Ramos (cell line): ENCODE measurements around the gene COQ7.

Source experiments
- in situ Hi-C: fragments of 300-500 bp; cut with MboI; formaldehyde crosslinking; loops from one replicate; pipeline ENCODE4 v1.14.3; 2022; ENCODE audit warnings: low sequenced_read_pairs; ENCODE audit not compliant: unreplicated experiment

The COQ7 gene

DNA sequence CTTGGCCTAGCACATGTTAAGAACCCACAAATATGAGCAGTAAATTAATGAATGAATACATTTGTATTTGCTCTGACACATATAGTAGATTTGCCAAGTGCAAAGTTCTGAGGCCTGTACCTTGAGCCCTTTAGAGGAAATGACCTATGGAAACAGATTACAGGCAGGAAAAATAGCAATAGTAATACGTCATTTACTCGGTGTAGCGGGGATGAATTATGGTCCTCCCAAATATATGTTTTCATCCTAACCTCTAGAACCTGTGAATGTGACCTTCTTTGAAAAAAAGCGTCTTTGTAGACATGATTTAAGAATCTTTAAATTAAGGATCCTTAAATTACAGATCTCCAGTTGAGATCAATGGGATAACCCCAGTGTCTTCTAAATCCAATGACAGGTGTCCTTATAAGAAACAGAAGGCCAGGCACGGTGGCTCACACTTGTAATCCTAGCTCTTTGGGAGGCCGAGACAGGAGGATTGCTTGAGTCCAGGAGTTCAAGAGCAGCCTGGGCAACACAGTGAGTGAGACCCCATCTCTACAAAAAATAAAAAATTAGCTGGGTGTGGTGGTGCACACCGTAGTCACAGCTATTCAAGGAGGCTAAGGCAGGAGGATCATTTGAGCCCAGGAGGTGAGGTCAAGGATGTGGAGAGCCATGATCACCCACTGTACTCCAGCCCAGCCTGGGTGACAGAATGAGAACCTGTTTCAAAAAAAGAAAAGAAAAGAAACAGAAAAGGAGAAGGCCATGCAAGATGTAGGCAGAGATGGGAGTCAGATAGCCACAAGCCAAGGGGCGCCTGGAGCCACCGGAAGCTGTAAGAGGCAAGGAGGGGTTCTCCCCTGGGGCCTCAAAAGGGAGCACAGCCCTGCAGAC lies 41.2 kb downstream of the COQ7 start:
- in situ Hi-C loops: no loop called here

DNA sequence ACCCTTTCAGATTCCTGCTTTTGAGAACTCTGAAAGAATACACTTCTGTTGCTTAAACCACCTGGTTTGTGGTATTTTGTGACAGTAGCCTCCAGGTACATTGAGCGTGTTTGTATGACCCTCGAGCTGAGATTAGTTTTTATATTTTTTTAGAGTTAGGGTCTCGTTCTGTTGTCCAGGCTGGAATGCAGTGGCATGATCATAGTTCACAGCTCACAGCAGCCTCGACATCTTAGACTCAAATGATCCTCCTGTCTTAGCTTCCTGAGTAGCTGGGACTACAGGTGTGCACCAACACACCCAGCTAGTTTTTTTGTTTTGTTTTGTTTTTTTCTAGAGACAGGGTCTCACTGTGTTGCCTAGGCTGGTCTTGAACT lies 41.9 kb downstream of the COQ7 start:
- in situ Hi-C loops: no loop called here

DNA sequence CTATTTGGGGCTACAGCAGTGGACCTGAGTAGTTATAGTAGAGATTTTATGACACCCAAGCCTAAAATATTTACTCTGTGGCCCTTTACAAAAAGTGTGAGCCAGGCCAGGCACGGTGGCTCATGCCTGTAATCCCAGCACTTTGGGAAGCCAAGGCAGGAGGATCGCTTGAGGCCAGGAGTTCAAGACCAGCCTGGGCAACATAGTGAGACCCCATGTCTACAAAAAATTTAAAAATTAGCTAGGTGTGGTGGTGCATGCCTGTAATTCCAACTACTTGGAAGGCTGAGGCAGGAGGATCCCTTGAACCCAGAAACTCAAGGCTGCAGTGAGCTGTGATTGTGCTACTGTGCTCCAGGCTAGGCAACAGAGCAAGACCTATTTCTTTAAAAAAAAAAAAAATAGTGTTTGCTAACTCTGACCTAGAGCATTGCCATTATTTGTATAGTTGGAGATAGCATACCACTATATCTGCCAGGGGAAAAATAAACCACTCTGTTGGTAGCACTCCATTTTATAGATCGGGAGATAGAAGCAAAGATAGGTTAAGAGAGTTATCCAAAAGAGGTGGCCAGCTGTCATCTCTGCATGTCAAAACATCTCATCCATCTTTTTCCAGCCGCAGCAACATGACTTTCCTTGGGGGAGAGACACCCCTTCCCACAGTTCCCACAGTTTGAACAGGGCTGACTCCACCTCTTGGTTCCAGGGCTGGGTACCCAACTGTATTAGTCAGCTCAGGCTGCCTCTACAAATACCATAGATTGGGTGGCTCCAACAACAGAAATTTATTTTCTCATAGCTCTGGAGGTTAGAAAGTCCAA lies 43.3 kb downstream of the COQ7 start:
- in situ Hi-C loops: no loop called here

DNA sequence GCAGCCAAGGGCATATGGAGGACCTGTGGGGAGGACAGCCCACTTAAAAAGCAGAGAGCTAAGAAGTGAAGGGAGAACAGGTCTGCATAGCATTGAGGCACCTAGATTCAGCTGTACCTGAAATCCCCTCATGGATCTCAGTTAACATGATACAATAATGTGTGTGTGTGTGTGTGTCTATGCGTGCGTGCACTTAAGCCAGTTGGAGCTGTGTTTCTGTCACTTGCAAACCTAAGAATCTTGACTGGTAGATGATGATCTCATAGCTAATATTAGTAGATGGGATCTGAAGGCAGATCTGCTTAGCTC lies 44.6 kb downstream of the COQ7 start:
- in situ Hi-C loops: no loop called here

DNA sequence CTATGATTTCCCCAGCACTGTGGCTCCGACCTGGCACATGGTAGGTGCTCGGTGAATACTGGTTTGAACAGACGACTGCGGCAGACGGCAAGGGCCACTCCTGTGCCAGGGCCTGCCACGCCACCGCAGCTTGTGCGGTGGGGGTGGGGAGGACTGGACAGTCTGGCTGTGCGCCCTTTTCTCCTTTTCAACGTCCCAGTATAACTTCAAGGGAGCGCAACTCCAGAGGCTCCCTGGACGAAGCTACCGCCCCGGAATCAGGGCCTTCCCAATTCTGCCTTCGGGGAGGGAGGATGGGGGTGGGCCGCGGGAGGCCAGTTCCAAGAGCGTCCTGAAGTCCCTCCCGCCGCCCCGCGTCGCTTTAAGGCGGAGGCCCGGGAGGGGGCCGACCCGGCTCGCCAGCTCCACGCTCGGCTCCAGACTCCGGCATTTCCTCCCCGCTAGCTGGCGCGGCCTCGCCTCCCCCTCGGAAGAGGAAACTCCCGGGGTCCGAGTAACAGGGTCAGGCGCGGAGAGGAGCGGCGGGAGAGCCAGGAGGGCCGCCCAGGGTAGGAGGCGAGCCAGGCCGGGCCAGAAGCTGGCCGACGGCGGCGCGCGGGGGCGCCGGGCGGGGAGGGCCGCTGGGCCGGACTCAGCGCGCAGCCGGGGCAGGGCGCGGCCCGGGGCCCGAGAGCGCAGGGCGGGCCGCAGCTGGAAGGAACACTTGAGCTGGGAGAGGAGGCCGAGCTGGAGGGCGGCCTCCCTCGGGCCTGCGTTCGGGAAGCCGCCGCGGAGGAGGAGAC lies 46.4 kb downstream of the COQ7 start, which contains the start of gene ITPRIPL2:
Gene ITPRIPL2 (plus strand): TSS at position 388 of the 782 bp plus-strand sequence. CDS start 498 bp downstream, outside the sequence.
- in situ Hi-C loops: no loop called here

DNA sequence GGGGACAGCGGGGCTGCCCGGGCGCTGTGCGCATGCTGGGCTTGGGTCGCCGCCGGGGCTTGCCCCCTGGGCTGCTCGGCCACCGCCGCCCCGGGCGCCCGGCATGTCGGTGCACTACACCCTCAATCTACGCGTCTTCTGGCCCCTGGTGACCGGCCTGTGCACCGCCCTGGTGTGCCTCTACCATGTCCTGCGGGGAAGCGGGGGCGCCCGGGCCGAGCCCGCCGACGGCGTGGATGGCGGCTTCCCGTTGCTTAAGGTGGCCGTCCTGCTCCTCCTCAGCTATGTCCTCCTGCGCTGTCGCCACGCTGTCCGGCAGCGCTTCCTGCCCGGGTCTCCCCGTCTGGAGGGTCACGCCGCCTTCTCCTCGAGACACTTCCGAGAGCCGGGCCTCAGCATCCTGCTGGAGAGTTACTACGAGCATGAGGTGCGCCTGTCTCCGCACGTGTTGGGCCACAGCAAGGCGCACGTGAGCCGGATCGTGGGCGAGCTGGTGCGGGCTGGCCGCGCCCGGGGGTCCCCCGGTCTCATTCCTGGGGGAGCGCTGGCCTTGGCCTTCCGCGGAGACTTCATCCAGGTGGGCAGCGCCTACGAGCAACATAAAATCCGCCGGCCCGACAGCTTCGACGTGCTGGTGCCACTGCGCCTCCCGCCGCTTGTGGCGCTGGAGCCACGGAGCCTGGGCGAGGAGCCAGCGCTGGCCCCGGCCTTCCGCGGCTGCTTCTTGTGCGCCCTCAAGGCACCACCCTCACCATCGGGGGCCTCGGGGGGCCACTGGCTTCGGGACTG lies 47.1 kb downstream of the COQ7 start:
- in situ Hi-C loops: no loop called here

DNA sequence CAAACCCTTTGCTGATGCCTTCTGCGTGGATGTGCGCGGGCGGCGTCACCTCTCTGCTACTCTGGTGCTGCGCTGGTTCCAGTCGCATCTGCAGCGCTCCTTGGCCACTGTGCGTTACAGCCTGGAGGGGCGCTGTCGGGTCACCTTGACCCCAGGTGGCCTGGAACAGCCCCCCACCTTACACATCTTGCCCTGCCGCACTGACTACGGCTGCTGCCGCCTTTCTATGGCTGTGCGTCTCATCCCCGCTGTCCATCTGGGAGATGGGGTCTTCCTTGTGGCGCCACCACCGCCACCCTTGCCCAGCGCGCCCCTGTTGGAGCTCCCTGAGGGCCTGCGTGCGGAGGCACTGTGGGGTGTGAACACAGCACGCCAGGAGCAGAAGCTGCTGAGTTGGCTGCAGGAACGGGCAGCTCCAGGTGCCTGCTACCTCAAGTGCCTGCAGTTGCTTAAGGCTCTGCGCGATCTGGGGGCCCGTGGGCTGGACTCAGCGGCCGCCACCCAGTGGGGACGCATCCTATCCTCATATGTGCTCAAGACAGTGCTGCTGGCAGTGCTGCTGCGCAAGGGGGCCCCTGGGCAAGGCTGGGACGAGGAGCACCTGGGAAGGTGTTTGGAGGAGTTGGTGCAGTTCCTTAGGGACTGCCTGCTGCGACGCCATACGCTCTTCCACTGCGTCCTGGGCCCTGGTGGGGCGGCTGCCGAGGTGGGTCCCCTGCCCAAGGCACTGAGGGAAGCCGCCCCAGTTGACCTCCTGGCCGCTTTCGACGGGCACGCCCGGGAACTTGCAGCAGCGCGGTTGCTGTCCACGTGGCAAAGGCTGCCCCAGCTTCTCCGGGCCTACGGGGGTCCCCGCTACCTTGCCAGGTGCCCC lies 48.0 kb downstream of the COQ7 start:
- in situ Hi-C loops: no loop called here

DNA sequence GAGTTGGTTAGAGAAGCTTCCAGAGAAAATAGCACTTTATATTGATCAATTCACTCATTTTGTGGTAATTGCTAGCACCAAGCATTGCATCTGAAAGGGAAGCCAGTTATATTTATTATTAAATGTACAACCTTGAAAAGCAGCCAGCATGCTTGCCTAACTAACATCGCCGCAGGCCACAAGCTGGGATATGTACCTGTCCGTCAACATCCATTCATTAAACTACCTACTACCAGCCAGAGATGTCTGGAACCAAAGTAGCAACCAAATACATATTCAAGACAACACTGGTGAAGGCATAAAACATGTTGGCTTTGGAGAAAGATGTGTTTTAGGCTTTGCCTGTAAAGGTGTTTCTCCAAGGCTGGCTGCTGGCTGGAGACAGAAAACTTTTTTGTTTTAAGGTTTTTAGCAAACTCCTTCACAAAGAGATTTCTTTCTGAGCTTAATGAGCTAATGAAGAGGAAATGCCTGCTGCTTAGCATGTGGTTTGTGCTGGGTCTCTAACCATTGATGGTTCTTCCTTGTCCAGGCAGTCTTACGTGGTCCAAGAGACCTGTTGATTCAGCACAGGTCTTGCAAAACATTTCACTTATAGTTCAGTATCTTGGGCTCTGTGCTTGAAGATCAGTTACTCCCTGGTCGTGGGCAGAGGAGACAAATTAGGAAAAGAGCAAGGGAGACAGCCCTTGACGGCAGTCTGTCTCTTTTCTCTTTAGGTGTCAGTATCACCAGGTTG lies 49.5 kb downstream of the COQ7 start:
- in situ Hi-C loops: no loop called here

DNA sequence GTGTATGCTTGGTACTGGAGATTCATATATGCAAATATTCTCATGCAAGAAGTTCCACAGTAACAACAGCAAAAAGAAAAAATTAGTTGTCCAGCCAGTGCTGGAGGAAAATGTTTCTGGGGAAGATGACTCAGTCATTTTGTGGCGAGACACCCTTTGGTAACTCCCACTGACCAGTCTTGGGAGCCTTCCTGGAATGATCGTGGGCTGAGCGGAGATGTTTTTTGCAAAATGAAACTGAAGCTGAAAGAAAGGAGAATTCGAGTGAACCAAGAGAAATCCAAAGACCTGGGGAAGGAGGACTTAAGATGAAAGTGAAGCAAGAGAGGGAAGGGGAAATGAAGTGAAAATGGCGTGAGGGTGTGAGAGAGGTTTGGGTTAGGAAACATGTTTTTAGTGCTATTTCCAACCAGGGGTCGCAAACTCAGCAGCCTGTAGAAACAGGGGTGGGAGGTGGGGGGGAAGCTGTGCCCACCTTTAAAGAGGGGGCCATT lies 51.6 kb downstream of the COQ7 start:
- in situ Hi-C loops: no loop called here

DNA sequence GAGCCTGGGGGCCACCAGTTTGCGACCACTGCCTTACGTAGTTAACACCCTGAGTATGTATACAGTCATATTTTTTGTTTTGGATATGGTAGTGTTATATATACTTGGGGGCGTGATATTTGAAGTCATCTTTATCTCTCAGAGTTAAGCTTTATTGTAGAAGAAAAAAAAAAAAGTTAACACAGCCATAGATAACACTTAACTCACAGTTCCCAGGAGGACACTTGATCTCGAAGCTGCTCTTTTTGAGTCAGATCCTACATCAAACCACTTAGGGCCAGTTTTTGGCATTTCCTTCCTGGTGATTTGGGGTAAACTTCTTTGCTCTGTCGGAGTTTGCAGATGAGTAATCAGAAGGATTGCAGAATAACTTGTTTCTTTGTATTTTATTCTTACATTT lies 52.1 kb downstream of the COQ7 start:
- in situ Hi-C loops: no loop called here

DNA sequence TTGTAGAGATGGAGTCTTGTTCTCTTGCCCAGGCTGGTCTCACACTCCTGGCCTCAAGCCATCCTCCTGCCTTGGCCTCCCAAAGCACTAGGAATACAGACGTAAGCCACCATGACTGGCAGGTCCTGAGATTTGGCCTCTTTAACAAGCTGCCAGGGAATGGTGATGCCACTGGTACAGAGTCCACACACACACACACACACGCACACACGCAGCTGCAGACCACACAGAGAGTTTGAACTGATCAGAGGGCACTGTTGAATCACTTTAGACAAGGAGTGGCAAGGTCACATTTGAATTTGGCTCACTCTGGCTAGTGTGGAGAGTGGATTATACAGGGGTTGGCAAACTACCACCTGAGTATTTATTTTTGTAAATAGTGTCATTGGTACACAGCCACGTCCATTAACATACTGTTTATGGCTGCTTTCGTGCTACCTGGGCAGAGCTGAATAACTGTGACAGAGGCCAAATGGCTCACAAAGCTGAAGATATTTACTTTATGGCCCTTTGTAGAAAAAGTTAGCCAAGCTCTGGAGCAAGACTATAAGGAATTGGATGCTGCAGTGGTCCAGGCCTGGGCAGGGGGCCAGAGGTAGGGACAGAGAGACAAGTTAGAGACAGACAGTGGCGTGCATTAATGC lies 56.2 kb downstream of the COQ7 start:
- in situ Hi-C loops: no loop called here

DNA sequence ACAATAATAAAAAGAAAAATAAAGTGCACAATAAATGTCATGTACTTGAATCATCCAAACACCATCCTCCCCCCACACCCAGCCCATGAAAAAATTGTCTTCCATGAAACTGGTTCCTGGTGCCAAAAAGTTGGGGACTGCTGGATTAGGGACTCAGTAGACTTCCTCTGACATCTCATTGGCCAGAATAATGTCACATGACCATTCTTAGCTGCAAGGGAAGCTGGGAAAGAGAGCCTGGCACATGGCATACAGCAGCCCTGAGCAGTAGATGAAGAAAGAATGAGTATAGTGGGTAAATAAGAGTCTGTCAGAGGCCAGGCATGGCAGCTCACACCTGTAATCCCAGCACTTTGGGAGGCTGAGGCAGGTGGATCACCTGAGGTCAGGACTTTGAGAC lies 58.9 kb downstream of the COQ7 start:
- in situ Hi-C loops: no loop called here

DNA sequence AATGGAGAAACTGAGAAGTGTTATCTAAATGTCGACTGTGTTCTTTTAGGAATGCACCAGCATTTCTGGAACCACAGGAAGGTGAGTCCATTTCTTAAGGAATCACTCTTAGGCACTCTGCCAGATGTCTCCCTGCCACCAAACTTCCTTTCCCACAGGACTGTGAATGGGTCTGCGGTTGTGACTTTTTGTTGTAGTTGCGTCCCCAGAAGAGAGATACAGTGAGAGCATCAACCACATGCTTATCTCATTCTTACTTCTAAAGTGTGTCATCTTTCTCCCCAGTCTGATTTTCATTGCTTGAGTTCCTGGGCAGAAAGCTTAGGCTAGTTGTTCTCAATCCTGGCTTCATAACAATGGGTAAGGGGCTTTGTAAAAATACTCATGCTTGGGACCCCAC lies 59.8 kb downstream of the COQ7 start:
- in situ Hi-C loops: no loop called here

DNA sequence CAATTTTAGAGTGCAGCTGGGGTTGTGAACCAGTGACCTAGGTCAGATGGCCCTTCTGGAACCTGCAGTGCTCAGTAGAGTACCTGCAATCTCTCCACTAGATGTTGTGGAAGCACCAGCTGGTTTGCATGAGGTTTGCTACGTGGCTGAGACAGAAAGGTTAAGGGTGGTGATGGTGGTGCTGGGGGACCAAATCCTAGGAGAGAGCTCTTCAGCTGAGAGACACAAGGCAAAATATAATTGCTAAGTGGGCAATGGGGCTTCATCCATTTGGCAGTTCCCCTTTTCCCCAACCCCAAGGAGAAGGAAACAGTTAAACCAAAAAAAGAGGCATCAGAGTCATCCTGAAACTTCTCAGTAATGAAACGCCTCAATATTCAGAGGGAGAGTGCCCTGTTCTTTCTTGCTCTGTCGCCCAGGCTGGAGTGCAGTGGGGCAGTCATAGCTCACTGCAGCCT lies 60.3 kb downstream of the COQ7 start:
- in situ Hi-C loops: no loop called here

DNA sequence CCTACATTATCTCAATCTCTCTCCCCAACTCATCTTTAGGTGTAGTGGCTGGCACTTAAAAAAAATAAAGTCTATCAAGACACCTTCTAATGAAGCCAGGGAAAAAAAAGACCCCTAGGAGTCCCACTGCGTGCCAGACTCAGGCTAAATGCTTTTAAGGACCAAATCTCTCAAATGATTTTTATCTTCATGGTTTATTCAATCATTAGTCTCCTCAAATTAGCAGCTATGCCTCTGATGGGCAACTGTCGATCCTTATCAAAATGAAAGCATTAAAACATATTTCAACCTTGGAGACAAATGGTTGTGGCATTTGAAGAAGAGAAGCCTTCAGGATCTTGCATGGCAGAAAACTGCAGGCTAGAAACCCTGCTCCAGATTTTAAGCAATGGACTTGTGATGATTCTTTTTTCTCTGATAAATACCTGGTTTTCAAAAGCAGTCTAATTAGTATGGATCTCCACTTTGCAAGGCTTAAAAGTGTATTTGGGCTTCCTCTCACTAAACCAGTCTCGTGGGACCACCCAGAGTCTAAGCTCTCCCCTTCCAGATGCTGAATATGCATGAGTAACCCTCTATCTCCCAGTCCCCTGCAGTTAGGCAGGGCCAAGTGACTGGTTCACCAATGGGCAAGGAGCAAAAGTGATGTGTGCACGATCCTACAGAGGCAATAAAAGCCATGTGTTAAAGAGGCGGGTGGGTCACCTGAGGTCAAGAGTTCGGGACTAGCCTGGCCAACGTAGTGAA lies 61.2 kb downstream of the COQ7 start:
- in situ Hi-C loops: no loop called here
